HG03457 (cell line): ENCODE data around the gene SMAD6.

Experiments
- ATAC-seq: cut with Tn5 transposase; IDR thresholded peaks from one replicate; pipeline ENCODE4 v1.9.1; 2021; ENCODE audit warnings: moderate number of reproducible peaks; ENCODE audit not compliant: unreplicated experiment

SMAD6 gene

GRCh38 chr15:66786708-66787488 is 84.9 kb downstream of the SMAD6 start:
- no peak for ATAC-seq

GRCh38 chr15:66787489-66787871 is 85.4 kb downstream of the SMAD6 start:
- no peak for ATAC-seq

- ATAC-seq: no peak
Measured at GRCh38 chr15:66788024-66788423, 86.0 kb downstream of the SMAD6 start.

GRCh38 chr15:66789029-66790025 is 87.3 kb downstream of the SMAD6 start:
- ATAC-seq: no peak

GRCh38 chr15:66795851-66796250 is 93.8 kb downstream of the SMAD6 start:
- no peak for ATAC-seq

- no peak for ATAC-seq
Measured at GRCh38 chr15:66796343-66796742, 94.3 kb downstream of the SMAD6 start.

- ATAC-seq: no peak
Measured at GRCh38 chr15:66797921-66798320, 95.9 kb downstream of the SMAD6 start.

- no peak for ATAC-seq
Measured at GRCh38 chr15:66798426-66799061, 96.5 kb downstream of the SMAD6 start.

- no peak for ATAC-seq
Measured at GRCh38 chr15:66799242-66799641, 97.2 kb downstream of the SMAD6 start.

GRCh38 chr15:66800584-66801235 is 98.7 kb downstream of the SMAD6 start:
- no peak for ATAC-seq

- ATAC-seq: no peak
Measured at GRCh38 chr15:66801266-66801665, 99.2 kb downstream of the SMAD6 start.

- ATAC-seq: no peak
Measured at GRCh38 chr15:66802025-66803001, 100.3 kb downstream of the SMAD6 start.

- no peak for ATAC-seq
Measured at GRCh38 chr15:66803182-66803729, 101.2 kb downstream of the SMAD6 start.

- no peak for ATAC-seq
Measured at GRCh38 chr15:66803749-66804148, 101.7 kb downstream of the SMAD6 start.

GRCh38 chr15:66805202-66805885 is 103.3 kb downstream of the SMAD6 start:
- ATAC-seq: no peak

- no peak for ATAC-seq
Measured at GRCh38 chr15:66808181-66808824, 106.3 kb downstream of the SMAD6 start.

GRCh38 chr15:66809664-66810063 is 107.6 kb downstream of the SMAD6 start:
- ATAC-seq: no peak

GRCh38 chr15:66815318-66815717 is 113.3 kb downstream of the SMAD6 start:
- ATAC-seq: no peak
